GM19238 (cell line): ENCODE data around the gene NUP62CL.

ENCODE experiments used
- DNase-seq: peaks from one replicate; pipeline ENCODE4 v3.0.0; 2011; ENCODE audit warnings: low spot score; ENCODE audit not compliant: insufficient read length

Gene NUP62CL

DNA sequence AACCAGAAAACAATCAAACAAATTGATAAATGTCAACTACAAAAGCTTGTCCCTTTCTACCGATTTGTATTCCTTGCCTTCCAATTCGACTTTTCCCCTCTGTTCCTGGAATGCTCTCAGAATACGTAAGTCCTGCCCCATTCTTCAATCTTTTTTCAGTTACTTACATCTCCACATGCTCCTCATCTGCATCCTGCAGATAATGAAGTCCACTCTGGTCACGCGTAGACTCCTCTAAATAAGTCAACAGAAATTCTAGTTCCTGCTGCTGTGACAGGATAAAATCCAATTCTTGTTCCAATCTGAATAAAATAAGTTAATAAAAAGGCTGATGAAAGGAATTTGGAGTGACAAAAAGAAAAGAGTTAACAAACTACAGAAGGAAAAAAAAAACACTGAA lies 53.2 kb downstream of the NUP62CL start:
- no peak for DNase-seq

DNA sequence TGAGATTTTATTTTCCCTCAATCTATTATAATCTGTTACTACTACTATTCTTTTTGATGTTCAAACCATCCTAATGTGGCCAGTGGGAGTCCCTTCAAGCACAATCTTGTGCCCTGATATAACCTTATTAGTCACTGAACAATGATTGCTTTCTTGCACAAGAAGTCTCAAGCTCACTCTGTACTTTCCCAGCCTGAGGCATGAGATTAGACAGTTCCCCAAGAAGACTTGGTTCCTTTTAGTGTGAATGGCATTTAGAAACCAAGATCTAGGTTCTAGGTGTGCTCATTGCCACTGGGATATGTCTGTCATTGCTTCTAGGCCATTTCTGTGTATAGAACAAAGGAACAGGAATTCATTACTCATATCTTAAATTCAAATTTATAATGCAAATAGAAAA lies 59.6 kb downstream of the NUP62CL start:
- no peak for DNase-seq

DNA sequence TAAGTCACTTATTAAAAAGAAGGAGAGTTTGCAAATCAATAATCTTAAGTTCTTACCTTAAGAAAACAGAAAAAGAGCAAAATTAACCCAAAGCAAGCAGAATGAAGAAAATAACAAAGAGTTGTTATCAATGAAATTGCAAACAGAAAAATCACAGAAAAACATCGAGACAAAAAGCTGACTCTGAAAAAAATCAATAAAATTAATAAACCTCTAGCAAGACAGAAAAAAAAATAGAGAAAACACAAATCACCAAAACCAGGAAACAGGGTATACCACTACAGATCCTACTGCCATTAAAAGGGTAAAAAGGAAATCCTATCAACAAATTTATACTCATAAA lies 70.3 kb downstream of the NUP62CL start:
- no peak for DNase-seq

DNA sequence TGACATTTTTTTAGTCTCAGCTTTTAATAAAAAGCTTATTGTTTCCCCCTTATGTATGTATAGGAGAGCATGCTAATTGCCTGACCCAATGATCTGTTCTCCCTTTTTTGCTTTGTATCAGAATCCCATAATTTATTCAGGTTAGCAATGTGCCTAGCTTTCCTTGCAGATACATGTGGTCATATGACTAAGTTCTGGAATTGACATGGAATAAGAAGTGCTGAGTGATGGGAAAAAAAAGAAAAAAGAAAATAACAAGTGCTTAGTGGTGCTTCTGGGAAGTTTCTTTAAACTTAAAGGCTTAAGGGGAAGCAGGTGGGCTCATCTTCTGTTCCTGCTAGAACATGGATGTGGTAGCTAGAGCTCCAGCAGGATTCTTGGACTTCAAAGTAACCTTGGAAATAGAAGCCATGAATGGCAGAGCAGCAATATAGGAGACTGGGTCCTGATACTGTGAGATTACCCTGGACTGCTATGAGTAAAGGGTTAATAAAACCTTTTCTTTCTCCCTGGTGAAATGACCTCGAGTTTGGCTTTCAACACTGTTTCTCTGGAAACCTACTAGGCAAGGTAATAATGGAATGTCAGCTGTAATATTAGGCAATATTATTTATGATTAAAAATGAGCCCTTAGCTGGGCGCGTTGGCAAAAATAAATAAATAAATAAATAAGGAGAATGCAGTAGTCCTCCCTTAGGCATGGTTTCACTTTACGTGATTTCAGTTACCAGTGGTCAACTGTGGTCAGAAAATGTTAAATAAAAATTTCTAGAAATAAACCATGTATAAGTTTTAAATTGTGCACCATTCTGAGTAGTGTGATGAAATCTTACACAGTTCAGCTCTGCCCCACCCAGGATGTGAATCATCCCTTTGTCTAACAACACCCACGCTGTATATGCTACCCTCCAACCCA lies 70.9 kb downstream of the NUP62CL start:
- no peak for DNase-seq

DNA sequence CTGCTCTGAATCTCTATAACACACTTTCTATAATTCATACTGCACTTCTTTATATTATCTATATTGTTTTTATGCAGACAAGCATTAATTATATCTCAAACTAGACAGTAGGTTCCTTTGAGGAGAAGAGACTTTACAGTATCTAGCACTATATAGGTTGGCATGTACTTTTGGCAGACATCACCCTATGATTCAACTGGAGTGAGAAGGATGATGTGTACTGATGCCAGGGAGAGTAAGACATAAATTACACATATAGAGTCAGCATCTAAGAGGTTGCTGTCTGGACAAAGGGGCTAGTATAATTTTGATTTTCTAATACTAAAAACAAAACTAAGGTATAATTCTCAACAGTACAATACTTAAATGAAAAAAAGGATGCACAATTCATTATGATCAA lies 82.5 kb downstream of the NUP62CL start:
- no peak for DNase-seq

DNA sequence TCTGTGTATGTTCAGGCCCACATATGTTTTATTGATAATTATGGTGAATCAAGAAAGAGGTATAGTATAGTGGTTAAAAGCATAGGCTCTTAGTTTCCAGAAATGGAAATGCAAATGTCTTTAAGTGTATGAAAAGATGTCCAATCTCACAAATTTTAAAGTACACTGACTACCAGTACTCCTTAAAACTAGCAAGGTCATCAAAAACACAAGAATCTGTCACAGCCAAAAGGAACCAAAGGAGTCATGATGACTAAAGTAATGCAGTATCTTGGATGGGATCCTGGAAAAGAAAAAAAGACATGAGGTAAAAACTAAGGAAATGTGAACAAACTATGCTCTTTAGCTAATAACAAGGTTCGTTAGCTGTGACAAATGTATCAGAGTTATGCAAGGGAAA lies 87.0 kb downstream of the NUP62CL start:
- DNase-seq: no peak

DNA sequence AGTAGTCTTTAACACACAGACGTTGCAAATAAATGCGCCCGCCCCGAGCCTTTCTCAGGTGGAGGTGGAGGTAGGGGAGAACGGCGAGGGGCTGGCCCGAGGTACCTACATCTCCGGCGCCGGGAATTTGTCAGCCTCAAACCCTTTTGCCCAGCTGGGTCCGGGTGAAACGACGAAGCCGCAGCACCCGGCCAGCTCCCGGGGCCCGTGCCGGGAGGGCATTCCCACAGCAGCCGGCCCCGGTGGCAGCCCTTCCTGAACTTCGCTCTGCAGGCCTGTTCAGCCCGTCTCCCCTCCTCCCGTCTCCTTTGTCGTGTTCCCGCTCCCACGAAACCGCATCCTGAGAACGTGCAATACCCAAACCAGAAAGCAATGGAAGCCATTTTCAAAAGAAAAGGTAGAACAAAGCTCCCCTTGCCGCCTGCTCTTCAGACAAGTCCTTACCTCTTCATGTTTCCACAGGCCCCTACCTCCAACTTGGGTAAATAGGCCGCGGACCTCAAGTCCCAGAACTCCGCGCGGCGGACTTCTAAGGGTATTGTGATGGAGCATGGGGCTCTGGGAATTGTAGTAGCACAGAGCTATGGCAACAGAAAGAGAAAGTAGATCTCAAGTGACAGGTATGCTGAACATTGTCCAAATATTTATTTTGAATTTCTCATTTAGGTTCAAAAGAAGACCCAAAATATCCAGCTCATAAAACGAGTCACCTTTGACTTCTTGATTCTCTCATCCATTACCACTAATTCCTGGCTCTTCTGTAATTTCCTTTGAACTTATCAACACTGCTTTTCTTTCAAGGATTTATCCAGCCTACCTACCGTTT lies 87.7 kb downstream of the NUP62CL start, which contains the start of gene RBM41:
Gene RBM41 (minus strand): TSS at position 501 of the 826 bp plus-strand sequence. CDS start 49 bp downstream, at position 452.
- peak; percentile 26 for DNase-seq

DNA sequence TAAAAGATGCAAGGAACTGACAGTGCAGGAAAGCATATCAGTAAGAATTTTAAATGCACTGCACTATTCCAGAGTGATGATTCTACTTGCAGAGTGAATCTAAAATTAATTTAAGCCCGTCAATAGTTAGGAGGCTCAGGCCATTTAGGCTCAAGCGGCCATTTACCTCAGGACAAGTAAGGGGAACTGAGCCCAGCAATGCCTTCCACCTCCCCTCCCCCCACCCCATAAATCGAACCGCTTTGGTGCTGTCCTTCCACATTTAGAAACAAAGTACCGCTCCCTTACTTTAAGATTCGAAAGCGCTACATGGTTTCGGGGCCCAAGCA lies 88.3 kb downstream of the NUP62CL start:
- DNase-seq: no peak

DNA sequence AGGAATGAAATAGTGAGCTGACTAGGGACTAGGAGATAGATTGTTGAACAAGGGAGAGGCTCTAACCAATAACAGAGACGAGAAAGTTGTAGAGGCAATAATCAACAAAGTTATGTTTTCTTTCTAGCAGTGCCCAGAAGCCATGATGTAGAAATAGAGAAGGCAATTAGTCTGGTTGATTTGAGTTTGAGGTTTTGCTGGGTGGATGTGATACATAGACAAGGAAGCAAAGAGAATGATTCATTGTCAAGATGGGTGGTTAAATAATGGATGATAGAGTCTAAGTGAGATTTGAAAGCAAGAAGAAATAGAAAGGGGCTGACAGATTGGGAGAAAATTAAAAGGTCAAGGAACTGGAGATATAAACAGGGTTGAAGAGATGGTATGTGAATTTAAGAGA lies 98.8 kb downstream of the NUP62CL start:
- no peak for DNase-seq

DNA sequence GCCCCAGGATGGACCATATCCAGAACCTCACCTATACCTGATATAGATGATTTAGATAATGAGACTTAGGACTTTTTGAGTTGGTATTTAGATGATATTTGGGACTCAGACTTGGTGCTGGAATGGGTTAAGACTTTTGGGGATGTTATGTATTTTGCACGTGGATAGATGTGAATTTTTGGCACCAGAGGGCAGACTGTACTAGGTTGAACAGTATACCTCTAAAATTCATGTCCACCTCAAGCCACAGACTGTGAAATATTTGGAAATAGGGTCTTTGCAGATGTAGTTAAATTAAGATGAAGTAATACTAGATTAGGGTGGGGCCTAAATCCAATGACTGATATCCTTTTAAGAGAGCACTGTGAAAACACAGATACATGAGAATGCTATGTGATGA lies 103.3 kb downstream of the NUP62CL start:
- no peak for DNase-seq

DNA sequence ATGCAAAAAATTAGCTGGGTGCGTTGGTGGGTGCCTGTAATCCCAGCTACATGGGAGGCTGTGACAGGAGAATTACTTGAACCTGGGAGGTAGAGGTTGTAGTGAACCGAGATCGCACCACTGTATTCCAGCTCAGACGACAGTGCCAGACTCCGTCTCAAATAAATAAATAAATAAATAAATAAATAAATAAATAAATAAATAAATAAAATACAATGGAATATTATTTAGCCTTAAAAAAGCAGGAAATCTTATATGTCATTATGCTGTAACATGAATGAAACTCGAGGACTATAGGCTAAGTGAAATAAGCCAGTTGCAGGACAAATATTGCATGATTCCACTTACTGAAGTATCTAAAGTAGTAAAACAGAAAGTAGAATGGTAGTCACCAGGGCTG lies 130.1 kb downstream of the NUP62CL start:
- no peak for DNase-seq
